Subcutaneous abdominal adipose tissue (tissue), 5 donors: ENCODE data around the gene TCP1.

ENCODE experiments used
- H3K27ac ChIP-seq: one replicate; pipeline ENCODE4 v1.7.0; 2013; ENCODE audit warnings: low read depth, mild to moderate bottlenecking, inconsistent platforms, low read length, moderate library complexity
- H3K27me3 ChIP-seq, 5 donors: one replicate each; pipeline ENCODE4 v1.7.0; 2013; ENCODE audit warnings: low read length in 5 of 5, inconsistent platforms in 1 of 5; ENCODE audit not compliant: control insufficient read depth in 5 of 5, insufficient read depth in 4 of 5
- H3K36me3 ChIP-seq, 5 donors: one replicate each; pipeline ENCODE4 v1.7.0; 2013; ENCODE audit warnings: low read length in 5 of 5; ENCODE audit not compliant: control insufficient read depth in 5 of 5, insufficient read depth in 5 of 5
- H3K4me1 ChIP-seq, 5 donors: one replicate each; pipeline ENCODE4 v1.7.0; 2013; ENCODE audit warnings: low read length in 5 of 5, mild to moderate bottlenecking in 3 of 5, moderate library complexity in 1 of 5; ENCODE audit not compliant: control insufficient read depth in 5 of 5, insufficient read depth in 5 of 5
- H3K4me3 ChIP-seq, 5 donors: one replicate each; pipeline ENCODE4 v1.7.0; 2013; ENCODE audit warnings: low read length in 5 of 5, low read depth in 1 of 5
- H3K9ac ChIP-seq, 5 donors: one replicate each; pipeline ENCODE4 v1.7.0; 2013; ENCODE audit warnings: low read length in 5 of 5, mild to moderate bottlenecking in 4 of 5, moderate library complexity in 3 of 5
- H3K9me3 ChIP-seq, 5 donors: one replicate each; pipeline ENCODE4 v1.7.0; 2013; ENCODE audit warnings: low read length in 5 of 5; ENCODE audit not compliant: control insufficient read depth in 5 of 5
- donor health status: healthy.
- donor health status: healthy.
- donor health status: healthy.
- donor health status: healthy.
- donor health status: healthy.

Gene TCP1

DNA sequence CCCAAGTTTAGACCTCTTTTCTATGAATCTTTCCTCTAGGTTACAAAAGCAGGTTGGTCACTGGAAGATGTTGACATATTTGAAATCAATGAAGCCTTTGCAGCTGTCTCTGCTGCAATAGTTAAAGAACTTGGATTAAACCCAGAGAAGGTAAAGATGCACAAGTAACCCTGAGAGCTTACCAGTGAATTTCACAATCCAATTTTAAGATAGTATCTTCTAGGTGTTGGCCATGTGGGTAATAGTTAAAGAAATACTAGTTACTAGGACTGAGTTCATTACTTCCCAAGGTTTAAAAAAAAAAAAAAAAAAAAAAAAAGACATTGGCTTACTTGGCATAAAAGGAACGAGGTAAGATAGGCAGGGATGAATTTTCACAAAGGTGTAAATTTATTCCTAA lies 11.3 kb downstream of the TCP1 start:
- H3K36me3 ChIP-seq: peaks cover 50 to 79% (median 62%) of the 10 kb centered on the region in 5 donors
- H3K27ac ChIP-seq: no peak overlapping the region
- H3K4me1 ChIP-seq: no peaks in the 10 kb centered on the region
- H3K9me3 ChIP-seq: no peaks in the 10 kb centered on the region
- H3K4me3 ChIP-seq: no peak overlapping the region
- H3K9ac ChIP-seq: no peak overlapping the region
- H3K27me3 ChIP-seq: no peaks in the 10 kb centered on the region

DNA sequence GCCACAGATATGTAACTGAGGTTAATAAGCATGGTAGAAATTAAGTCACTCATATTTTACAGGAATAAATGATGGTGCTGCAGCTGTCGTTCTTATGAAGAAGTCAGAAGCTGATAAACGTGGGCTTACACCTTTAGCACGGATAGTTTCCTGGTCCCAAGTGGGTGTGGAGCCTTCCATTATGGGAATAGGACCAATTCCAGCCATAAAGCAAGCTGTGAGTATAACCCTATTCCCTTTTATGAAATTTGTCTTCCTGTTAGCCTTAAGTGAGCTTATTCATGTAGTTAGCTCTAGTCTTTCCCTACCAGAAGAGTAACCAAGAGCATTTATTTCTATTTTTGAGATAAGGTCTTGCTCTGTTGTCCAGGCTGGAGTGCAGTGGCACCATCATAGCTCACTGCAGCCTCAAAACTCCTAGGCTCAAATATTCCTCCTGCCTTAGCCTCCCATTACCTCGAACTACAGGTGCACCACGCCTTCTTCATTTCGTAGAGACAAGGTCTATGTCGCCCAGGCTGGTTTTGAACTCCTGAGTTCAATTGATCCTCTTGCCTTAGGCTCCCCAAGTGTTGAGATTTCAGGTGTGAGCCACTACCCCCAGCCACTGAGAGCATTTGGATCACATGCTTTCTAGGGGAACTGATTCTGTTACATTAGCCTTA lies 12.0 kb downstream of the TCP1 start:
- Histone ChIP-seq H3K9me3 (no peaks in the 10 kb centered on the region), H3K4me1 (no peaks in the 10 kb centered on the region), H3K4me3 (no peak overlapping the region), H3K27me3 (no peaks in the 10 kb centered on the region), H3K9ac (no peak overlapping the region), H3K27ac (no peak overlapping the region), H3K36me3 (peaks cover 43 to 72% (median 54%) of the 10 kb centered on the region in 5 donors)

DNA sequence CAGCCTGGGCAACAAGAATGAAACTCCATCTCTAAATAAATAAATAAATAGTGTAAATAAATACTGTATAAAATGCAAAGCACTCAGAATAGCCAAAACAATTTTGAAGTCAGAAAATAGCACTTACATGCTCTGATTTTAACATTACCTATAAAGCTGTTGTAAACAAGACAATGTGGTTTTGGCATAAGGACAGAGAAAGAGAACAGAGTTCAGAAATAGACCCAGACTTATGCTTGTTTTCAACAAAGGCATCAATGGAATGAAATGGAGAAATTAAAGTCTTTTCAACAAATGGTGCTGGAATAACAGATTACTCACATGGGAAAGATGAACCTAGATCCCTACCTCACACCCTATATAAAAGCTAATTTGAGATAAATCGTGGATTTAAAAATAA lies 17.2 kb downstream of the TCP1 start:
- no peak overlapping the region for H3K27ac ChIP-seq
- H3K4me1 ChIP-seq: no peaks in the 10 kb centered on the region
- no peak overlapping the region for H3K9ac ChIP-seq
- no peaks in the 10 kb centered on the region for H3K9me3 ChIP-seq
- H3K4me3 ChIP-seq: no peak overlapping the region
- no peaks in the 10 kb centered on the region for H3K27me3 ChIP-seq
- peaks cover 14 to 49% (median 30%) of the 10 kb centered on the region in 5 donors for H3K36me3 ChIP-seq

DNA sequence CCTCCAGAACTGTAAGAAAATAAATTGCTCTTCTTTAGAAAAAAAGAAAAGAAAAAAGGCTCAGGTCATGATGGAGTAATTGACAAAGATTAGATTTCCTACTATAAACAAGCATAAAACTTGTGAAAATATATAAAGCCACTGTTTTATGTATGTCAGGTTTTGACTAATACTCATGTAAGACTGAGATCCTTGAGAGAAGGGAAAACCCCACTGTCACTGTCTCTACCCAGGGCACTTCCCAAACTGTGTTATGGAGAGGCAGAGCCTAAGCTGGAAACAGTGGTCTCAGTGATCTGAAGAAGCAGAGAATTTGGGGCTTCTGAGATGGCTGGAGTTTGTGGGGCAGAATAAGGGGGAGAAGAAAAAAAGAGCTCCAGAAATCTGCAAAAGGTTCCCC lies 19.9 kb downstream of the TCP1 start:
- Histone ChIP-seq H3K9me3 (no peaks in the 10 kb centered on the region), H3K36me3 (peaks cover 21 to 42% (median 28%) of the 10 kb centered on the region in 5 donors), H3K9ac (no peak overlapping the region)

DNA sequence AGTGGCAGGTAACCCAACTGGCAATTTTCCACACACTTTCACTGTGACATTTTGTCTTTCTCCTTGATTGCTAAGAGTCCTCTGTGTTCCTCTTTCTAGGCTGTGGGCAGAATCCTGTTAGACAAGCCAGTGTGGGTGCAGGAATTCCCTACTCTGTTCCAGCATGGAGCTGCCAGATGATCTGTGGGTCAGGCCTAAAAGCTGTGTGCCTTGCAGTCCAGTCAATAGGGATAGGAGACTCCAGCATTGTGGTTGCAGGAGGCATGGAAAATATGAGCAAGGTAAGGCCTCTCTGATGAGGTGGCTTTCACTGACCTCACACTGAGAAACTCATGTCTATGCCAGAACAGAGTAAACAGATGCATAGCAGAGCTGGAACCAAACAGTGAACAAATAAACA lies 22.5 kb downstream of the TCP1 start:
- H3K27ac ChIP-seq: no peak overlapping the region
- H3K9me3 ChIP-seq: no peaks in the 10 kb centered on the region
- no peaks in the 10 kb centered on the region for H3K27me3 ChIP-seq
- H3K4me3 ChIP-seq: no peak overlapping the region
- peaks cover 21 to 42% (median 28%) of the 10 kb centered on the region in 5 donors for H3K36me3 ChIP-seq
- H3K4me1 ChIP-seq: peaks cover 0 to 11% (median 7%) of the 10 kb centered on the region in 5 donors
- no peak overlapping the region for H3K9ac ChIP-seq

More for the DNA sequence above, 19.9 kb downstream of the TCP1 start:
- Histone ChIP-seq H3K4me3 (no peak overlapping the region), H3K27me3 (no peaks in the 10 kb centered on the region), H3K27ac (no peak overlapping the region), H3K4me1 (no peaks in the 10 kb centered on the region)

DNA sequence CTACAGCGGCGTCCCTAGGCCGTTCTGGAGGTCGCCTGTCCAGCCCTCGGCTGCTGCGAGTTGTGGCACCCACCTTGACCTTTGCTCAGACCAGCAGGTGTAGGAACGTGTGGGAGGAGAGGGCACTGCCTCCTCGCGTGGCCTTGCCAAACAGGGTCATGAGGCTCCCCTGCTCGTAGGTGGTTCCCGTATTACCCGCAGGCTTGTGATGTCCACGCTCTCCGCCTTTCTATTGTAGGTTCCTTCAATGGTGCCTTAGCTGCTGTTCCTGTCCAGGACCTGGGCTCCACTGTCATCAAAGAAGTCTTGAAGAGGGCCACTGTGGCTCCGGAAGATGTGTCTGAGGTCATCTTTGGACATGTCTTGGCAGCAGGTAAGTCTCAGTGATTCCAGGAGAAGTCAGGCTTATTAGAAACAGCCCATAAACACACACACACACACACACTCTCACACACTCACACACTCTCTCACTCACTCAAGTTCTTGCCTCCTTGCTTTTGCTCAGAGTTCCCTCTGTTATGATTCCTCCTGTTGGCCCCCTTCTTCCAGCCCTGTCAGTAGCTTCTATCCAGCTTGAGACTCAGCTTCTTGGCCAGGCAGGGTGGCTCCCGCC lies 26.6 kb downstream of the TCP1 start:
- H3K4me3 ChIP-seq: peak overlapping the region; percentile 72 to 96 (median 90)
- H3K4me1 ChIP-seq: peaks cover 0 to 28% (median 18%) of the 10 kb centered on the region in 5 donors
- no peaks in the 10 kb centered on the region for H3K9me3 ChIP-seq
- H3K9ac ChIP-seq: peak overlapping the region in 4 of 5 donors; percentile 66 to 94 (median 82)
- H3K27me3 ChIP-seq: no peaks in the 10 kb centered on the region
- peaks cover 7 to 26% (median 26%) of the 10 kb centered on the region in 5 donors for H3K36me3 ChIP-seq
- H3K27ac ChIP-seq: peak overlapping the region; percentile 94

DNA sequence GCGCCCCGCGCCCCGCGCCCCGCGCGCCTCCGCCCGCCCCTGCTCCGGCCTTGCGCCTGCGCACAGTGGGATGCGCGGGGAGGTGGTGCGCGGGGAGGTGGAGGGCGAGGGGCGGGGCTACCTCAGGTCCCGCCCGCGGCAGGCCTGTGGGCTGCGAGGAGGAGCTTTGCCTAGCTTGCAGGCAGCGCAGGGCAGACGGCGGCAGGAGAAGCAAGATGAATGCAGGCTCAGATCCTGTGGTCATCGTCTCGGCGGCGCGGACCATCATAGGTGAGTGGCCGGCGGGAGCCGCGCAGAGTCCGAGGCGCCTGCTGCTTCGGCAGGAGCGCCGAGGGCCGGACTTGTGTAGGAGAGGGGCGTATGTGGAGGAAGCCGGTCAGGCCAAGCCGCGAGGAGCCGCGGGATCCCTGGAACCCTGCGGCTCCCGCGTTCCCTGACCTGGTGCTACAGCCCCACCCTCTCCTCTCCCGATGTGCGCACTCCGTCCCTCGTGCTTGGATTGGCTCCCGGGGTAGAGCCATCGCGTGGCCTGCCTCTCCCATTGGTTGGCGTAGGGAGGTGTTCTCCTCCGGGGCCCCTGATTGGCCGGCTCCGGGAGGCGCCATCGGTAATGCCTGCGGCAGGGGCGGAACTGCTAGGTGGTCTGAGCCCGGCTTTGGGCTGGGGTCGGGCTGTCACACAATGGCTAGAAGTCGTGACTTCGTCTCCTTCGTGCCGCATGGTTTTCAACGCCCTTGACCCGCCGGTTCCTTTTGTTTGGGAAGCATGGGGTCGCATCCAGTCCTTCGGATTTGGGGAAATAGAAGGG lies 27.3 kb downstream of the TCP1 start, which contains the start of gene ACAT2:
Gene ACAT2, plus strand, starts transcription at position 173 of the 808 bp plus-strand sequence. Its CDS starts 43 bp downstream, at position 216.
- H3K27me3 ChIP-seq: no peaks in the 10 kb centered on the region
- H3K9me3 ChIP-seq: no peaks in the 10 kb centered on the region
- H3K4me3 ChIP-seq: peak within 1 kb of the TSS; percentile 85 to 96 (median 90)
- H3K36me3 ChIP-seq: peaks cover 2 to 22% (median 21%) of the 10 kb centered on the region in 5 donors
- H3K4me1 ChIP-seq: peaks cover 0 to 28% (median 18%) of the 10 kb centered on the region in 5 donors
- H3K27ac ChIP-seq: peak within 1 kb of the TSS; percentile 94
- peak within 1 kb of the TSS; percentile 41 to 97 (median 88) for H3K9ac ChIP-seq

DNA sequence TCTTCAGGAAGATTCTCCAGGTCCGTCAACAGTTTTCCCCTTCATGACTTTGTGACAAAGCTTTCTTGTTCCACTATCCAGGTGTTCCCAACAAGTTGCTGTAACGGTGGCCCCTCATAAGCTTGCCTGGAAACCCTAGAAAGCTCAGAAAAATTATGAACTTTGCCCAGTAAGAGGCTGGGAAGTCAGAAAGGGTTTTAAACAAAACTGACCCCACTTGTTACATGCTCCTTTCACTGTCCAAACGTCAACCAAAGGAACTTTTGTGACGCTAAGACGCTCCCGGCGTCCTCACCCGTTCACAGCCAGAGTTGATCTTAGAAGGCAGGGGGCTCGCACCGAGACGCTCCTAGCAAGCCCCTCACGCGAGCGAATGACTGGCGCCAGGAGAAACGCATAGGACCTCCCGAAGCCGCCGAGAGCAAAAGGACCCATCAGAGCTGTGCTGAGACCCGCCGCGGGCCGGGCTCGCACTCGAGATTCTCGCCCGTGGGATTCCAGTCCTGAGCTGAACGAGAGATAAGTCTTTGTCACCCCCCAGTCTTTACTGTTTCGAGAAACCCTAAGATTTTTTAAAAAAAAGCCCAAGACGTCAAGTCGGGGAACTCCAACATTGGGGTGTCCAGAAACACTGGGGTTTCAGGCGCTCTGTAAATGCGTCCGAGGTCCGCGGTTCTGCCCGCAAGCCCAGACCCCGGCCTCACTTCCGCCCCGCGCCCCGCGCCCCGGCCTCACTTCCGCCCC lies 28.1 kb downstream of the TCP1 start:
- peak overlapping the region; percentile 82 to 96 (median 87) for H3K4me3 ChIP-seq
- H3K27me3 ChIP-seq: no peaks in the 10 kb centered on the region
- H3K9ac ChIP-seq: peak overlapping the region; percentile 41 to 97 (median 88)
- peak overlapping the region; percentile 94 for H3K27ac ChIP-seq
- H3K4me1 ChIP-seq: peaks cover 0 to 32% (median 22%) of the 10 kb centered on the region in 5 donors
- peaks cover 0 to 22% (median 19%) of the 10 kb centered on the region in 5 donors for H3K36me3 ChIP-seq
- no peaks in the 10 kb centered on the region for H3K9me3 ChIP-seq

DNA sequence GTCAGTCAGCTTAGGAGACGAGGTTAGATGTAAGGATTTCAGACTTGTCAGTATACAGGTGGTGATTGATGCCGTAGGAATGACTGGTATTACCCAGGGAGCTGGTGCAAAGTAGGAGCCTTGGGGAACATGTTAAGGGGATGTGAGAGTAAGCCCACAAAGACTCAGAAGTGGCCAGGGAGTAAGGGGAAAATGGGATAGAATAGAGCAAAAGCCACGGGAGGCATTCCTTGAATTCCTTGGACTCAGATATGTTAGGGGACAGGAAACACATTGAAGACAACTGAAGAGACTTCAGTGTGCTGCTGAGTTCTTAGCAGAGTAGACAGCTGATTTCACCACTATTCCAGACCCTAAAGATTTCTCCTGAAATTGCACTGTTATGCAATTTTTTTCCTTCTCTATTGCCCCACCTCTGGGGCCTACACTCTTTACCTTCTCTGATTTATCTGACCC lies 28.8 kb downstream of the TCP1 start:
- Histone ChIP-seq H3K9ac (peak overlapping the region in 3 of 5 donors; percentile 87 to 97 (median 90)), H3K4me3 (peak overlapping the region in 4 of 5 donors; percentile 82 to 90 (median 86)), H3K27ac (peak overlapping the region; percentile 94), H3K4me1 (peaks cover 0 to 32% (median 22%) of the 10 kb centered on the region in 5 donors), H3K36me3 (peaks cover 6 to 27% (median 24%) of the 10 kb centered on the region in 5 donors), H3K27me3 (no peaks in the 10 kb centered on the region), H3K9me3 (no peaks in the 10 kb centered on the region)
